ENCODE results near the gene CCDC85C.

Gene CCDC85C

GRCh38 chr14:99535908-99536778, 67.9 kb downstream of the CCDC85C start:
- no peak for DNase-seq

DNA sequence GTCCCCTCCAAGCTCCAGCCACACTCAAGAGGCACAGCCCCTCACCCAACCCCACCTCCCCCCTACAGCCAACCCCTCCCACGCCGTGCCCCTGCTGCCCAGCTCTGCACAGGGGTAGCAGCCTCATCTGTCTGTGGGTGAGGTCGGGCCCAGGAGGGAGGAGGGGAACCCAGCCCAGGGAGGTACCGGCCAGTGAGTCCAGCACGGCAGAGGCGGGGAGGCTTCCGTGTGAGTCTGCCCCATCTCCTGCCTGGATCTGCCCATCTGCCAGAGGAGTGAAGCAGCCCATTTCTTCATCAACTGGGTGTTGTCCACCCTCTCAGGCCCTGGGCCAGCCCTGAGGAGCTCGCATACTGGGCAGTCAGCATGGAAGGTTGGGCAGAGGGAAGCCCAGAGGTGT, 68.6 kb downstream of the CCDC85C start:
- no peak for DNase-seq

- DNase-seq: no peak
Measured at GRCh38 chr14:99534863-99535262, 69.1 kb downstream of the CCDC85C start.

DNA sequence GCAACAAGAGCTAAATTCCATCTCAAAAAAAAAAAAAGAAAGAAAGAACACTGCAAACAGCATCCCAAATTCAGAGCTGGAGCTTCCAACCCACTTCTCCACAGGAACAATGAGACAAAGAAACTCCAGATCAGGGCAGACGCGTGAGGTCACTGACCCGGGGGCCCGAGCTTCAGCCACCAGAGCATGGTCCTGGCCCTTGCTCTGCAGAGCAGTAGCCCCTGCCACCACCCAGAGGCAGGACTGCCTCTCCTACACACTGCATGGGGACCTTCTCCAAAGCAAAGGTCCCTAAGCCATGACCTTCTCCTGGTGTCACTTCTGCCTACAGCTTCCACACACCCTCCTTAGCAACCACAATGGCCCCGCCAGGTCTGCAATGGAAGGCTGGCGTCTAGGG, 69.7 kb downstream of the CCDC85C start:
- no peak for DNase-seq

DNA sequence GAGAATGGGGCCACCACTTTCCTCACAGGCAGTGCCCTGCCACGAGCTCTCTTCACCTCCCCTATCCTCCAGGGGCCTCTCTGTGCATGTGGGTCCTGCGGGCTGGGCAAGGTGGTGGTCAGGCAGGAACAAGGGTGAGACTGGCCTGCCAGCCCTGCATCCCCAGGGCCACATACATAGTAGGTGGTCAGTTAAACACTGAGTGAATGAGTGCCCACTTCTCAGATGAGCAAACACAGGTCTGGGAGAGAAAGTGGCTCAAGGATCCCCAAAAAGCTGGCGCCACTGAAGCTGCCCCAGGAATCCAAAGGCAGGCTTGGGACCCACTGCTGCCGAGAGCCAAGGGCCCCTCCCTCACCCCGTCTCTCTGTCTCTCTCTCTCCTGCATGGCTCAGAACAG, 71.7 kb downstream of the CCDC85C start:
- no peak for DNase-seq

GRCh38 chr14:99531251-99532096, 72.5 kb downstream of the CCDC85C start:
- DNase-seq: peak; percentile 44

DNA sequence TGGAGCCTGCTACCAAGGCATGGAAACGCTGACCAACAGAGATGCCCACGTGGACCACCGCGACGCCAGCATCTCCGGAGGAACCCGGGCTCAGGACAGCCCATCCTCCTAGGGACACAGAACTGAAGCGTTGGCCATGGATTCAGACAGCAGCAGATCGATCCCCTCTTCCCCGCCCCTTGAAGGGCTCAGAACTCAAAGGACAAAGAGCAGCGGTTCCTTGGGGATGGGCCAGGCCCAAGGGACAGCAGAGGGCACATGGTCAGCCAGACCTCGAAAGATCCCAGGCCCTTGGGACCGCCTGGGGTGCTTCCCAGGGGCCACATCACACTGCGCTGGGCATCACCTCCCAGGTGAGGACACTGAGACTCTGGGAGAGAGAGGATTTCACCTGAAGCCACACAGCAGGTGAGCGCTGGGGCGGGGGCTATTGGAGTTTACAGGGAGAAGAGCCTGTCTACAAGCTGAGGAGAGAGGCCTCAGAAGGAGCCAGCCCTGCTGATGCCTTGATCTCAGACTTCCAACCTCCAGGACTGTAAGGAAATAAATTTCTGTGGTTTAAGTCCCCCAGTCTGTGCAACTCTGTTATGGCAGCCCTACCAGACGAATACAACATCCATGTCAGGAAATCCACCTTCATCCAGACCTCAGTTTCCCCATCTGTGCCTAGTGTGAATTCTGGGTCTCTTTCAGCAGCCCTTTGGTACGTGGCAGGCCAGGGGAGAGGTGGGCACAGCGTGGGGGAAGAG, 73.4 kb downstream of the CCDC85C start:
- DNase-seq: no peak

- no peak for DNase-seq
Measured at GRCh38 chr14:99529899-99530298, 74.1 kb downstream of the CCDC85C start.

DNA sequence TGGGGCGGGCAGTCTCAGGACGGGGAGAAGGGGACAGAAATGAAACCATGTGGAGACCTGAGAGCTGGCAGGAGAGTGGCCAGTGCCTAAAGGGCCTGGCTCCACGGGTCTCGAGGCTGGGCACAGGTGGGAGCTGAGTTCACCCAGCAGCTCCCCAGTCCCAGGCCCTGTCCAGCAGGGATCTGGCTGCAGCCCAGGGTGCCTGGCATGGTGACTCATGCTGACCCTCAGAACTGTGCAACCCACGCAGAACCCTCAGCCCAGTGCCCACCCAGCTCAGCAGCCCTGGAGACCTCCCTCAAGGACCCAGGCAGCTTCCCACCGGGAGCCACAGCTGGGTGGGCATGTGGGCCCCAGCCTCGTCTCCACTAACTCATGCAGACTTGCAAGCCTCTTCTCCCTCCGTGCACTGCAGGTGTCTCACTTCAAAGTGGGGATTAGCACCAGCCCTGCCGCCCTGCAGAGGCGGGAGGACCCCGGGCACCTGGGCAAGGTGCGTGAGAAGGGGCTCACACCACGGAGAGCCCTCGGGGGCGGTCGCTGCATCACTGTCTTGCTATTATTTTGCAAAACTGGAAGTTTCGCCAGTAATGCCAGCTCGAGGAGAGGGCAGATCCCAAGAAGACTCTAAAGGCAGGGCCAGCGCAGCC, 76.5 kb downstream of the CCDC85C start:
- no peak for DNase-seq

DNA sequence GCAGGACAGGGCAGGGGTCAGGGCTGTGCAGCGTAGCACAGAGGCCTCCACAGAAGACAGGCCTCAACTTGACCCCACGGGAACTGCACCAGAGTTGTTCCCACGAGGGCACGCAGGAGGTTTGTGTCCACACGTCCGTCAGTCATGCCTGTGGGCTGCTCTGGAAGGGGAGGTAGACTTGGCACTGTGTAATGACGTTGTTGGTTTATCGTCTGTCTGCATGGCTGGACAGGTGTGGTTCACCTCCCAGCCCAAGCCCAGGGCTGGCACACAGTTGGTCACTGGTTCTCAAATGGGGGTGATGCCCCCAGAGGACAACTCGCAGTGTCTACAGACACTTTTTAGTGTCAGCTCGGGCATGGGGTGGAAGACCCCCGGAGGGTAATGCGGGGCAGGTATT, 77.0 kb downstream of the CCDC85C start:
- no peak for DNase-seq

GRCh38 chr14:99525699-99526080, 78.3 kb downstream of the CCDC85C start:
- no peak for DNase-seq

- DNase-seq: no peak
Measured at GRCh38 chr14:99524804-99525698, 79.0 kb downstream of the CCDC85C start.

DNA sequence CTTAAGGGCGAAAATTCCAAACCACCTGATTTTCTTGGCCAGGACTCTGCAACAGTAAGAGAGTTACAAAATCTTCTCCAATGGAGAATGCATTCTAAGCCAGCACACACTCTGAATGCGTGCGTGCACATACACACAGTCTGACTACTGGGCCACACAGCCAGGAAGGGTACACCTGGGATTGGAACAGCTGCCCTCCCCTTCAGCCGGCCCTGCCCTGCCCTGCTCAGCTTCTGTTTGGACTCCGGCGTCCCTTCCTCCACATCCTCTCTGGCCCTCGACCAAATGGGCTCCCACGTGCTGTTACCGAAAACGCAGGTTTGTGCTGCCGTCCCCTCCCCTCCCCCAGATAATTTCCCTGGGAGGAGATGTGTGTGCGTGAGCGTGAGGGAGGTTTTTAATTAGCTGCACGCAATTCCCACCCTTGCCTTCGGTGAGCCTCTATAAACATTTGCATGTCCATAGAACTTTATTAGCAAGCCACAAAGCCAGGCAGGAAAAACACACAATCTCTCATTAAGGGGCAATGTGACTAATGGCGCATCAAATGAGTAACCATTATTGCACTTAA, 79.8 kb downstream of the CCDC85C start:
- DNase-seq: no peak

GRCh38 chr14:99523704-99524055, 80.3 kb downstream of the CCDC85C start:
- DNase-seq: no peak

DNA sequence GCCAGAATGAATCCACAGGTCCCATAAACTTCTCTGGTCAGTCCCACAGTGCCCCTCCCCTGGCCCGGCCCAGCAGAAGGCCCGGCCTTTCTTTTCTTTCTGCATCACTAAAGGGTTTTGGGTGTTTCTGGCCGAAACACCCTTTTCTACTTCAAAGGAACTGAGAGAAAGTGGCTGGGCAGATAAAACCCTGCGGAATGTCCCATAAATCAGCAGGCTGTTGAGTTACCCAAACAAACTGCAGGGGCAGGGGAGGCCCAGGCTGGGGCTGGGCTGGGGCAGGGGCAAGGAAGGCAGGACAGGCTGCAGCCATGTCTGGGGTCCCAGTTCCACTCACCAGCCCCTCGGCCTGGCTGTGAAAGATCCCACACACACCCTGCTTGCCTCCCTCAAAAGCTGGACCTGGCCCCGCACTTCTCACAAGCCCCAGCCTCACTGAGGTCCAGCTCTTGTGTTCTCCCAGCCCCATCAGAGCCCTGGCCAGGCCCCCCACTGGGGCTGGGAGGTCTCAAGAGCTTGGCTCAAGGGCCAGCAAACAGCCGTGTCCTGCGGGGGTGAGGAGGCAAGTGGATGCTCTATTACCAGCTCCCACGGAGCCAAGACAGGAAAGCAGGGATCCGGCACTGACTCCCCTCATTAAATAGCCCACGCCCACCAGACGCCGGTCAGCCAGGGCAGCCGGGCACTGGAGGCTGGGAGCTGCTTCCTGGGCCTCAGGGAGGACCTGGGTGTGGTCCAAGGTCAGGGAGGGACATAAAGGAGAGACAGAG, 80.9 kb downstream of the CCDC85C start:
- no peak for DNase-seq

GRCh38 chr14:99522457-99522891, 81.5 kb downstream of the CCDC85C start:
- DNase-seq: no peak

DNA sequence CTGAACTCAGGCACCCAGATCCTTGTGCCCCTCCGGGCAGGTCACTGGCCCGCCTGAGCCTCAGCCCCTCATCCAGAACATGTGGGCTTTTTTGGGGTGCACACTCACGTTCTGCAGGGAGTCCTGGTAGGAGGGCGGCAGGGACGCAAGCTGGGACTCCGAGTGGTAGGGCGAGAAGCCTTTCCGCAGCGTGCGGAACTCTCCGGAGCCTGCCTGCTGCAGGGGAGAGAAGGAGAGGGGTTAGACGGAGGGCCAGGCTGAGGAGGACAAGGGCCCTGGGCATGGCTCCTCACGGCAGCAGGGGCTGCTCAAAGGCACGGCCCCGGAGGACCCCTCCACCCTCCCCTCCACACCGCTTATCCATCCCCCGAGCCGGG, 82.0 kb downstream of the CCDC85C start:
- no peak for DNase-seq

GRCh38 chr14:99521176-99522024, 82.6 kb downstream of the CCDC85C start:
- DNase-seq: no peak

DNA sequence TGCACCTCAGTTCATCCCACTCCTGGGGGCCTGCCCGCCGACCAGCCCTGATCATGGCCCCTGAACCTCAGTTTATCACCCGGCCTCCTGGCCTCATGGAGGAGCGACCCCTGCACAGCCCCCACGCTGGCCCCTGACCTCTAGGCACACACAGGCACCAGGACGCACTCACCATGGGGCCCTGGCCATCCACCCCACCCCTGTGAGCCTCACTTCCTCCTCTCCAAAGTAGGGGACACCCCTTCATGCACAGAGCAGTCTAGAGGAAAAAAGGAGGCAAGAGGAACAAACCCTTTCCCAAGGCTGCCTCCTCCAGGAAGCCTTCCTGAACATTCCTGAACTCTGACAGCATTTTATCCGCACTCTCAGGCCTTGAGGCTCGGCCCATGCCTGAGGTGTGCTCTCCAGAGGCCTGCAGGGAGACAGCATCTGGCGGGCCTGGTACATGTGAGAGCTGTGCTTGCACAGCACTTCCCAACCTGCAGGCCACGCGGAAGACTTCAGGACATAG, 83.4 kb downstream of the CCDC85C start:
- no peak for DNase-seq

Measured in NCI-H446 treated with DMSO at 0.1 percent for 48 hours (cell line).